ENCODE measurements around the gene YEATS2. TPM values are rescaled to one million over a fixed set of nuclear protein-coding genes. Genes with fewer than 3 reads are reported as not detected.

YEATS2 gene
- total and polyA plus RNA-seq, 2 of the 4 experiments (the other 2 are of a cell fraction), result 30.1 to 43.0 TPM

DNA sequence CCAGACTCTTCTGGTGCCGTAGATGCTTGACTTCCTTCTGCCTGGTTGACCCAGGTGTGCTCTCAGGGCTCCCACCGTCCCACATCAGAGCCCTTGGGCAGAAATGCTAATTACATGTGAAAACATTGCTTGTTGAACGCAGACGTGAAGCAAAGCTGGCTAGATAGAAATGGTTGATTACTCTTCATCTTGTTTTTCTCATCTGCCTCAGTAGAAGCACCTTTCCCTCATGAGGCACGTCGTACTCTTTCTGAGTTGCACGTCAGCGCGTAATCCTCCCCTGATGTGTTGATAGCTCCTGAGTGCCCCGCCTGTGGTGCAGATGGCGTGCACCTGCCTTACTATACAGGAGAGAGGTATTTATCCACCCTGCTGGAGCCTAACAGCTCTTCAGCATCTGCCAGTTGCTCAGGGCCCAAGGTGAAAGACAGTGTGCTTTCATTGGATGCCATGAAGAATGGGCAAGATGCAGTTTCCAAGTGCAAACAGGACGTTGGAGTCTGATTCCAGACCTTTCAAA is 109.7 kb downstream of the YEATS2 start:
- no peak overlapping the region for H4K8ac ChIP-seq (ENCODE audit: low read depth in 2 of 2, low read length in 2 of 2)
- H3K9me1 ChIP-seq (ENCODE audit: insufficient read depth, low read length), result no peaks in the 10 kb centered on the region
- H3K4me1 ChIP-seq (ENCODE audit: control insufficient read depth, insufficient read depth, low read length), result no peaks in the 10 kb centered on the region
- no peak overlapping the region for H3K4ac ChIP-seq (ENCODE audit: low read depth, low read length)
- H4K91ac ChIP-seq (ENCODE audit: insufficient read depth, low read depth, low read length), result no peak overlapping the region
- no peak overlapping the region for H3K18ac ChIP-seq (ENCODE audit: low read depth, low read length)
- no peak overlapping the region for H3K23ac ChIP-seq (ENCODE audit: low read depth, low read length)
- 0 out of 4 replicates have a peak, but pooled peaks cover 0 to 3% of the 10 kb centered on the region in 2 experiments for H3K79me1 ChIP-seq (ENCODE audit: low read depth in 1 of 2, low read length in 2 of 2)
- dilution Hi-C loops (cut with HindIII; ENCODE audit: low sequenced_read_pairs, unreplicated experiment) (no loop called here), intact Hi-C loops (cut with micrococcal nuclease) (no loop called here), in situ Hi-C loops (cut with MboI; ENCODE audit: low sequenced_read_pairs) (no loop called here)
- H3K36me3 ChIP-seq (ENCODE audit: control insufficient read depth, insufficient read depth, low read length), result peaks cover 75% of the 10 kb centered on the region
- no peak overlapping the region for H3K4me2 ChIP-seq (ENCODE audit: low read depth, low read length)
- WGBS, 2 experiments (ENCODE audit: extremely low coverage in 2 of 2, insufficient read length in 1 of 2), result 100% methylated on average over 4 of the region's 12 CpGs; no CpG with 5 or more reads in 1 of the 2 experiments
- H3K56ac ChIP-seq (ENCODE audit: extremely low read depth, insufficient read depth, low read length), result no peak overlapping the region
- DNase-seq, result no peak
- H2AK9ac ChIP-seq (replicated peaks; ENCODE audit: low read depth, low read length, poor library complexity), result no peak overlapping the region
- H3K9ac ChIP-seq (ENCODE audit: low read depth, low read length), result no peak overlapping the region
- no peaks in the 10 kb centered on the region for H3K9me3 ChIP-seq (ENCODE audit: control insufficient read depth, insufficient read depth, low read length)
- TF ChIP-seq BHLHE40 (IDR thresholded peaks at IDR 0.05; ENCODE audit: low read depth, low read length), result no peak
- TF ChIP-seq MAFK (IDR thresholded peaks at IDR 0.05; ENCODE audit: low read depth, low read length), result no peak
- TF ChIP-seq POLR2A (IDR thresholded peaks at IDR 0.05; ENCODE audit: low read depth, low read length), result no peak
- H4K5ac ChIP-seq (ENCODE audit: low read depth, low read length), result no peak overlapping the region
- no peak overlapping the region for H2AK5ac ChIP-seq (ENCODE audit: low read depth, low read length)
- H2BK20ac ChIP-seq (ENCODE audit: low read depth, low read length), result no peak overlapping the region
- CTCF ChIA-PET, result no interaction called here
- no peak overlapping the region for H2BK120ac ChIP-seq (ENCODE audit: low read depth, low read length)
- H3K27me3 ChIP-seq (ENCODE audit: control insufficient read depth, insufficient read depth, low read length), result no peaks in the 10 kb centered on the region
- no peak overlapping the region for H2AFZ ChIP-seq (replicated peaks; ENCODE audit: low read length, poor library complexity)
- no peak overlapping the region for H3K14ac ChIP-seq (replicated peaks; ENCODE audit: low read depth, low read length)
- H4K20me1 ChIP-seq (ENCODE audit: insufficient read depth, low read length), result peaks cover 4% of the 10 kb centered on the region
- BruUV-seq (replicated peaks), result no TSS peak
- no peak overlapping the region for H3K4me3 ChIP-seq (ENCODE audit: insufficient read depth, low read depth, low read length)
- no peak overlapping the region for H2BK5ac ChIP-seq (ENCODE audit: low read depth, low read length, poor library complexity, severe bottlenecking)
- no peak for ATAC-seq (ENCODE audit: low read depth)
- POLR2A ChIA-PET (ENCODE audit: unreplicated experiment), result no interaction called here
- H3K27ac ChIP-seq (ENCODE audit: insufficient read depth, low read length), result no peak overlapping the region
- no peak overlapping the region for H2BK15ac ChIP-seq (ENCODE audit: low read depth, low read length)

Measured in IMR-90 (cell line).